Measurements from ENCODE around the gene IFNG-AS1.

DNA sequence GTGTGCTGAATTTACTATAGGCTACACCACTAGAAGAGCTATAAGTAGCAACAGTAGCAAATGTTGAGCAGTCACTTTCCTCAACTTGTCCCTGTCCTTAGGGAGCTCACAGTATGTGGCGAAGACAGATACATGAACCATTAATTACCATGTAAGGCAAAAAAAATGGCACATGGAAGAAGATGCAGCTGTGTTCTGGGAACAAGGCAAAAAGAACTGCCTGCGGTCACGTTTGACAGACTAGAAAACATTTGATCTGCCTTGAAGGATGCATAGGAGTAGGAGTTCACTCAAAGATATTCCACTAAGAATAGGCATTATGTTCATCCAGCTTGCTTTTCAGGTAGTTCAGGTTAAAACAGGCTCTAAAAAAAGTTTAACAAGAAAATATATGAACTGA lies 46.5 kb upstream of the IFNG-AS1 start:
- TF ChIP-seq SIN3A (IDR thresholded peaks at IDR 0.05; ENCODE audit: low read depth) (no peak), EZH2 (IDR thresholded peaks at IDR 0.05) (no peak)
